Parathyroid adenoma (tissue), 2 donors: ENCODE data around the gene GGA2.
"Not testable (repeated sequence)": the region's sequence is repeated elsewhere in the genome, so short reads cannot be mapped to it uniquely, and the experiment has no call there.

Experiments used
- H2AFZ ChIP-seq: fragments of 300-600 bp; sonication (generic); one replicate; pipeline ENCODE4 v1.7.0; 2017; ENCODE audit warnings: antibody characterized with exemption, mild to moderate bottlenecking
- H3K27ac ChIP-seq: fragments of 300-600 bp; sonication (generic); one replicate; pipeline ENCODE4 v1.7.0; 2017
- H3K27me3 ChIP-seq: fragments of 300-600 bp; sonication (generic); one replicate; pipeline ENCODE4 v1.7.0; 2017; ENCODE audit warnings: low read length; ENCODE audit not compliant: control insufficient read depth, insufficient read depth
- H3K36me3 ChIP-seq: fragments of 300-600 bp; sonication (generic); one replicate; pipeline ENCODE4 v1.7.0; 2017; ENCODE audit warnings: low read length; ENCODE audit not compliant: control insufficient read depth, insufficient read depth
- H3K4me1 ChIP-seq: fragments of 300-600 bp; sonication (generic); one replicate; pipeline ENCODE4 v1.7.0; 2017; ENCODE audit warnings: control low read depth
- H3K4me2 ChIP-seq: fragments of 300-600 bp; sonication (generic); one replicate; pipeline ENCODE4 v1.7.0; 2017; ENCODE audit warnings: low read length
- H3K4me3 ChIP-seq: fragments of 300-600 bp; sonication (generic); one replicate; pipeline ENCODE4 v1.7.0; 2017; ENCODE audit warnings: low read depth, low read length
- H3K79me2 ChIP-seq: fragments of 300-600 bp; sonication (generic); one replicate; pipeline ENCODE4 v1.7.0; 2017; ENCODE audit warnings: control low read depth
- H3K9ac ChIP-seq: fragments of 300-600 bp; sonication (generic); one replicate; pipeline ENCODE4 v1.7.0; 2017; ENCODE audit warnings: mild to moderate bottlenecking
- H3K9me3 ChIP-seq: fragments of 300-600 bp; sonication (generic); one replicate; pipeline ENCODE4 v1.7.0; 2017; ENCODE audit warnings: low read length; ENCODE audit not compliant: control insufficient read depth
- TF ChIP-seq, protein P1 (sequence below): fragments of 300-600 bp; sonication (generic); IDR thresholded peaks from one replicate; pipeline ENCODE4 v1.7.0; 2017; ENCODE audit warnings: antibody characterized with exemption, mild to moderate bottlenecking
- donor health status: primary hyperparathyroidism.

Gene GGA2

DNA sequence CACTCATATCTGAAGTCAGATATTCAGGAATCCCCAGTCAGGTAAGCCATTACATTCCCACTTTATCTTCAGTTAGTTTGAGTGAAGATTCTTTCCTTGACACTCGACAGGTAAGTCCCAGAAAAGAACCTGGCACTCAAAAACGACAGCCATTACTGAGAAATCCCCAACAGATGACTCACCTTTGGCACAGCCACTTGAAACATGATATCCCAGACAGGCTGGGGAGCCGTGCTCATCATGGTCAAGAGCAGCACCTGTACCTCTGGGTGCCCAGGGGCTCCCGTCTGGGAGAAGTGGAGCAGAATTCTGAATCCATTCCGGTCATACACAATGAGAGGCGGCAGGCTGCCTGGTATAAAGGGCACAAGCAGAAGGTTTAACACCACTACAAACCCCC lies 40.5 kb downstream of the GGA2 start:
- TF ChIP-seq, protein P1, sequence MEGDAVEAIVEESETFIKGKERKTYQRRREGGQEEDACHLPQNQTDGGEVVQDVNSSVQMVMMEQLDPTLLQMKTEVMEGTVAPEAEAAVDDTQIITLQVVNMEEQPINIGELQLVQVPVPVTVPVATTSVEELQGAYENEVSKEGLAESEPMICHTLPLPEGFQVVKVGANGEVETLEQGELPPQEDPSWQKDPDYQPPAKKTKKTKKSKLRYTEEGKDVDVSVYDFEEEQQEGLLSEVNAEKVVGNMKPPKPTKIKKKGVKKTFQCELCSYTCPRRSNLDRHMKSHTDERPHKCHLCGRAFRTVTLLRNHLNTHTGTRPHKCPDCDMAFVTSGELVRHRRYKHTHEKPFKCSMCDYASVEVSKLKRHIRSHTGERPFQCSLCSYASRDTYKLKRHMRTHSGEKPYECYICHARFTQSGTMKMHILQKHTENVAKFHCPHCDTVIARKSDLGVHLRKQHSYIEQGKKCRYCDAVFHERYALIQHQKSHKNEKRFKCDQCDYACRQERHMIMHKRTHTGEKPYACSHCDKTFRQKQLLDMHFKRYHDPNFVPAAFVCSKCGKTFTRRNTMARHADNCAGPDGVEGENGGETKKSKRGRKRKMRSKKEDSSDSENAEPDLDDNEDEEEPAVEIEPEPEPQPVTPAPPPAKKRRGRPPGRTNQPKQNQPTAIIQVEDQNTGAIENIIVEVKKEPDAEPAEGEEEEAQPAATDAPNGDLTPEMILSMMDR = no peak
- H3K27ac ChIP-seq = peak overlapping the region; percentile 30
- no peak overlapping the region for H3K4me3 ChIP-seq
- H3K4me1 ChIP-seq = peaks cover 11% of the 10 kb centered on the region
- H3K27me3 ChIP-seq = no peaks in the 10 kb centered on the region
- H3K4me2 ChIP-seq = no peak overlapping the region
- H3K36me3 ChIP-seq = no peaks in the 10 kb centered on the region
- H2AFZ ChIP-seq = no peak overlapping the region
- no peaks in the 10 kb centered on the region for H3K79me2 ChIP-seq
- no peaks in the 10 kb centered on the region for H3K9me3 ChIP-seq
- H3K9ac ChIP-seq = no peak overlapping the region

DNA sequence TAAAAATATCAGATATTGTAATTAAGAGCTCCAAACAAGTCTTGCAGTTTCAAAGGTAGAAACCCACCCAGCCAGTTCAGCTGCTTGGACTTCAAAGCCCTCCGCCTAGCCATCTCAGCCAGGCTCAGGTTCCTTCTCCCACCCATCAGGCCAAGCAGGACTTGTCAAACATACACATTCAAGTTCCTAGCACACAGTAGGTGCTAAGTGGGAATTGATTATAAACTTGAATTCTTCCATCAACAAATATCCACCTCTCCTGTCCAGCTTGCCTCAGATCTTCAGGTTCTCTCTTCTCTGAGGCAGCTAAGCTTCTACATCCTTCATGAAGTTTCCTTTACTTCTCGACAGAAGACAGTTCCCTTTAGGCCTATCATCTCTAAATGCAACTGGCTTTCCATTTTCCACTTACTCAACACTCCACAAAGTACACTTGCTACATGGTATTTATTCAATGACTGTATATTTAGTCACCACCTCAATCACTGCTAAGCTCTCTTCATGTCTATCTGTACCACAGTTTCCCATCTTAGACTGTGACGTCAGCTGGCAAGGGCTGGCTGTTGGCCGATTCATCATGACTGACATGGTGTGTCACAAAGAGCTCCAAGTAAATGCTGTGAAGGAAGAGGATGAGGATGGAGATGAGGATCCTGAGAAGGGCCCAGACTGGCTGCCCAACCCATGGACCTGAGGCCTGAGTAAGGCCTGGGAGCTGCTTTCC lies 44.0 kb downstream of the GGA2 start:
- Histone ChIP-seq H3K27me3 (no peaks in the 10 kb centered on the region), H3K4me2 (no peak overlapping the region), H3K36me3 (no peaks in the 10 kb centered on the region), H3K9me3 (no peaks in the 10 kb centered on the region), H3K79me2 (no peaks in the 10 kb centered on the region), H3K27ac (no peak overlapping the region), H3K4me1 (peaks cover 11% of the 10 kb centered on the region), H3K9ac (no peak overlapping the region), H2AFZ (no peak overlapping the region), H3K4me3 (no peak overlapping the region)
- TF ChIP-seq, protein P1 = no peak

DNA sequence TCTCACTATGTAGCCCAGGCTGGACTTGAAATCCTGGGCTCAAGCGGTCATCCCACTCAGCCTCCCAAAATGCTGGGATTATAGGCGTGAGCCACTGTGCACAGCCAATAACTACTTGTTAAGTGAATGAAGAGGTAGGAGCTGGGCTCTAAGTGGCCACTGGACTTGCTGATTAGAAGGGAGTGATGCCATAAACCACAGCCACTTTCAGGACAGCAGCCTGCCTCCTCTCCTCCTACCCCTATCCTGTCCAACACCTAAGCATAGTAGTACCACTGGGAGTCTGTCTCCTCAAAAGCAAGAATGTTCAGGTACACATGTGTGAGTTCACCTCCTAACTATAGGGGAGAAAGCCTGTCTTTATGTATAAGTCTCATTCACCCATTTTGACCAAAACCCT lies 45.1 kb downstream of the GGA2 start:
- no peak overlapping the region for H3K9ac ChIP-seq
- TF ChIP-seq, protein P1 = no peak
- H3K4me1 ChIP-seq = peaks cover 10% of the 10 kb centered on the region
- H3K4me3 ChIP-seq = no peak overlapping the region
- no peak overlapping the region for H3K4me2 ChIP-seq
- no peak overlapping the region for H3K27ac ChIP-seq
- no peaks in the 10 kb centered on the region for H3K36me3 ChIP-seq
- H2AFZ ChIP-seq = no peak overlapping the region
- no peaks in the 10 kb centered on the region for H3K9me3 ChIP-seq
- no peaks in the 10 kb centered on the region for H3K27me3 ChIP-seq
- no peaks in the 10 kb centered on the region for H3K79me2 ChIP-seq

DNA sequence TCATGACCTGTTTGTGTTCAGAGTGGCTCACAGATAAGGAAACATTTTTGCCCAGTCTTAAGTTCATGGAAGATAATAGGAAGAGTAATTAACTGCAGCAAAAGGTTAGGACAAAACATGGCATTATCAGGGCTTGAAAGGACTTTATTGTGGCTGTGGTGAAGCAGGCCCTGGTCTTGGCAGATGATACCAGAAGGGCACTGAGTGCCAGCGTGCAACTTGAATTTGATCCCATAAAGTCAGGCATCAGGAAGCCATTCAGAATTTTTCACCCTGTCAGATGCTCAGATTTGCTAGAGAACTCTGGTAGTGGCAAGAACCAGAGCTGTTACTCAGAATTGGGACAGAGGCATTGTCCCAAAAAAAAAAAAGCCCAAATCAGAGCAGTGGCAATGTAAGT lies 46.1 kb downstream of the GGA2 start:
- H3K36me3 ChIP-seq = no peaks in the 10 kb centered on the region

DNA sequence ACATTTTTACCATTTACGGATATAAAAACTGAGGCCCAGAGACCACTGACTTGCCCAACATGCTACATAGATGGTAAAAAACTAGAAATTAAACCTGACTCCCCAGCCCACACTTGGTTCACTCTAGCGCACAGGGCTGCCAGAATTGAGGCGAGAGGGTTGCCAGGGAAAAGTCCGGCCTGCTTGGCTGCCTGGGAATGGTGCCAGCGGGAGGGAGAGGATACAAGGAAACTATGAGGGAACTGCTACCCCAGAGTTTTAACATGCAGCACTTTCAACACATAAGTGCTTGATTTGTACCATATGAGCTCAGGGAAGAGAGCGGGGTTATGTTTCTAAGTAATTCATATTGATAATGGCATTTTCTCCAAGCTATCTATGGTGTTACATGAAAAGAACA lies 47.3 kb downstream of the GGA2 start:
- H3K36me3 ChIP-seq, H3K9me3 ChIP-seq, H2AFZ ChIP-seq, H3K79me2 ChIP-seq, H3K4me1 ChIP-seq, H3K4me3 ChIP-seq, H3K27me3 ChIP-seq, H3K4me2 ChIP-seq, H3K27ac ChIP-seq, H3K9ac ChIP-seq: not testable (repeated sequence)

More for the DNA sequence above, 46.1 kb downstream of the GGA2 start:
- Histone ChIP-seq H3K4me3 (no peak overlapping the region), H3K9me3 (no peaks in the 10 kb centered on the region), H3K27me3 (no peaks in the 10 kb centered on the region), H3K4me2 (no peak overlapping the region), H3K4me1 (no peaks in the 10 kb centered on the region), H3K79me2 (no peaks in the 10 kb centered on the region), H3K9ac (no peak overlapping the region), H3K27ac (no peak overlapping the region), H2AFZ (no peak overlapping the region)
- TF ChIP-seq, protein P1 = no peak
